Suppressor macrophage treated with lipopolysaccharide for 1 hour (primary cell): ENCODE results near the gene ZDHHC11.
"Not testable (repeated sequence)": the region's sequence is repeated elsewhere in the genome, so short reads cannot be mapped to it uniquely, and the experiment has no call there.

ENCODE experiments used
- DNase-seq, 3 donors: peaks; one replicate each; pipeline ENCODE4 v3.0.0-alpha.2; 2020 to 2022

The ZDHHC11 gene

DNA sequence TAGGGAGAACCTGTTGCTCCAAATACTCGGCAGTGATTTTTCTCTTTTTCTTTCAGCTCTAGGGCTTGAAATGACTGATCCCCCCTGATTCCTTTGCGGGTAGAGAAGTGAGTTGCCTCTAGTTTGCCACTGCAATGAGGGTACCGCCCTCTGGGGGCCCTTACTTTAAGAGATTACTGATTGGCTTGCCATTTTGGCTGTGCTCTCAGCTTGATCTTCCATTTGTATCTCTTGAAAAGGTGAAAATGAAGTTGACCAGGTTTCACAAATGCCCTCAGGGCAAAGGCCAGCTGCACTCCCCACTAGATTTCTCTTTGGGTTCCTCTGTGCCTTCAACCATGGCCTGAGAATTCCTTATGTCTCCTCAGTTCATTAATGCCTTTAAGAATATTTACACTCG lies 52.8 kb downstream of the ZDHHC11 start:
- DNase-seq: not testable (repeated sequence)

DNA sequence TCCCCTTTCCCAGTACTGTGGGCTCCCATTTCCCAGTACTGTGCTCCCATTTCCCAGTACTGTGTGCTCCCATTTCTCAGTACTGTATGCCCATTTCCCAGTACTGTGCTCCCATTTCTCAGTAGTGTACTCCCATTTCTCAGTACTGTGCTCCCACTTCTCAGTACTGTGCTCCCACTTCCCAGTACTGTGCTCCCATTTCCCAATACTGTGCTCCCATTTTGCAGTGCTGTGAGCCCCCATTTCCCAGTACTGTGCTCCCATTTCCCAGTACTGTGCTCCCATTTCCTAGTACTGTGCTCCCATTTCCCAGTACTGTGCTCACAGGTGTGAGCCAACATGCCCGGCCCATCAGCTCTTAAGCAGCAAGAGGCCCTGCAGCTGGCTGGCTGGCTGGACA lies 54.9 kb downstream of the ZDHHC11 start:
- DNase-seq: not testable (repeated sequence)

DNA sequence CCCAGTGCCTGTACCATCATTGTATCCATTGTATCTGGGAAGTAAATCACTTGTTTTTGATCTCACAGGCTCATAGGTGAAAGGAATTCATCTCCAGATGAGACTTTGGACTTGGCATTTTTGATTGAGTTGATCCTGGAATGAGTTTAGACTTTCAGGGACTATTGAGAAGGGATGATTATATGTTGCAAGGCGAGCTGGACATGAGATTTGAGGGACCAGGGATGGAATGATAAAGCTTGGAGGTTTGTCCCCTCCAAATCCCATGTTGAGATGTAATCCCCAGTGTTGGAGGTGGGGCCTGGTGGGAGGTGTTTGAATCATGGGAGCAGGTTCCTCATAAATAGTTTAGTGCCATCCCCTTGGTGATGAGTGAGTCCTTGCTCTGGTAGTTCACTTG lies 55.8 kb downstream of the ZDHHC11 start:
- not testable (repeated sequence) for DNase-seq

DNA sequence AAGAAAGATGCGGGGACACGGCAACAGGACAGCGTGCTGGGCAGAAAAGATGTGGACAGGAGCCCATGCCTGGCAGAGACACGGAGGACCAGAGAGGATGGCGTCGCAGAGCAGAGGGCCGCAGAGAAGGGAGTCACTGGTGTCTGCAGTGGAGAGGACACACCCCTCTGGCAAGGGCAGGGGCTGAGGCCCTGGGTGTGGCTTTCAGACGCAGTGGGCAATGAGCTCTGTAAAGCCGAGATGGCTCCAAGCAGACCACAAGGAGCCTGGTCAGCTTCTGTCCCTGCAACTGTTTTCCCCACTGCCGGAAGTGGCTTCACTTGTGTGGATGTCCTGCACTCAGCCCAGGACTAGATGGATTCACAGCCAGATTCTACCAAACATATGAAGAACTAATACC lies 62.1 kb downstream of the ZDHHC11 start:
- not testable (repeated sequence) for DNase-seq

DNA sequence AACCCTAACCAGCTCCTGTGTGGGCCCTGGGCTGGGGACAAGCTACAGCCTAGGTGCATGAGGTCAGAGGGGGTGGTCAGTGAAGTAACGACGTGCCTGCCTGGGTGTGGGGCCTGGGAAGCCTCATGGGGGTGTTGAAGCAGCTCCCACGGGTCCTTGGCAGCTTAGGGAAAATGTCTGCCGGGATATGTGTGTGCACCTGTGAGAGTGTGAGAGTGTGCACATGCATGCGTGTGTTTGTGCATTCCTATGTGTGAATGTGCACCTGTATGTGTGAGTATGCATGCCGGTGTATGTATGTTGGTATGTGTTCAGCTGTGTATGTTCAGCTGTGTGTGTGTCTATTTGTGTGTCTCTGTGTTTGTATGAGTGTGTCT lies 62.9 kb downstream of the ZDHHC11 start:
- DNase-seq: not testable (repeated sequence)

DNA sequence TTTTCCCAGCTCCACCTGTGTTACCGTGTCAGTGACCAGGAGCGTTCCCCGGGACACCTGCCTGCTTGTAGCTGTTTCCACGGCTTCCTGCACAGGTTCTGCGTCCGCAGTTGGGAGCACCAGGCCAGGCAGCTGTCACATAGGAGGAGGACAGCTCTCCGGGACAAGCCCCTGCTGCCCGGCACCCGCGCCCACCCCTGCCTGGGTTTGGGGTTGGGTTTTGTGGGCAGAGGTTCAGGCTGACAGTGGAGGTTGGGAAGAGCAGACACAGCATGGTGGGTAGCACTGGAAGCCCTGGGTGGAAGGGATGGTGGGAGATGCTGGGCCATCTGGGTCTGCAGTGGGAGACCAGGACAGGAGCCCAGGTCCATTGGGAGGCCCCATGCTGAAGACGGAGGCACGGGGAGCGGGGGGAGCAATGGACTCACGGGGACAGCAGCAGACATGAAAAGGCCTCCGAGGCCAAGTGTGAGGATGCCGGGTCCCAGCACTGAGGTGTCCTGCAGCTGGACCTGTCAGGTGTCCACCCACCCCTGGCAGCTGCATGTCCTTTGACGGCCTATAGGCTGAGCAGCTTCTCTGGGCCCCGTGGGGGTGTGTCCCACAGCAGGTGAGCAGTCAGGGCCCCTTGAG lies 63.4 kb downstream of the ZDHHC11 start:
- not testable (repeated sequence) for DNase-seq

DNA sequence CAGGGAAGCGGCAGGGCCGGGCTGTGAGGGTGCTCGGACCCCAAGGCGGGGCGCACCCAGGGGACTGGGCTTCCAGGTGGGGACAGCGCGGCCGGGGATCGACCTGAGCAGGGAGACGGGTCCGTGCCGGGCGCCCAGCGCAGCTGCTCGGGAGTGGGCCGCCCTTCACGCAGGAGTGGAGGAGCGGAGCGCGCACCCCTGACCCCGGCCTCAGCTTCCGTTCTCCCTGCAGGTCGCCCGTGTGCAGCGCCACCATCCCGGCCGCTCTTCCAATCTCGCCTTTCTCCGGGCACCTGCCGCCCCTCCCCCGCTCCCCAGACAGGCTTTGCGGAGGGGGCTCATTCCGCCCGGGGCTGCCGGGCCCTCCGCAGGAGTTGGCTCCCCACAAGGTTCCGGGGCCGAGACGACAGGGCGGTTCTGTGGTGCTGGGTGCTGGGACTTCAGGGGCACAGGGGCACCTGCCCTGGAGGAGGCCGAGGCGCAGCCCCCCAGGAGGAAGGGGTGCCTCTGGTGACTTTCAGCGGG lies 65.5 kb downstream of the ZDHHC11 start:
- not testable (repeated sequence) for DNase-seq

DNA sequence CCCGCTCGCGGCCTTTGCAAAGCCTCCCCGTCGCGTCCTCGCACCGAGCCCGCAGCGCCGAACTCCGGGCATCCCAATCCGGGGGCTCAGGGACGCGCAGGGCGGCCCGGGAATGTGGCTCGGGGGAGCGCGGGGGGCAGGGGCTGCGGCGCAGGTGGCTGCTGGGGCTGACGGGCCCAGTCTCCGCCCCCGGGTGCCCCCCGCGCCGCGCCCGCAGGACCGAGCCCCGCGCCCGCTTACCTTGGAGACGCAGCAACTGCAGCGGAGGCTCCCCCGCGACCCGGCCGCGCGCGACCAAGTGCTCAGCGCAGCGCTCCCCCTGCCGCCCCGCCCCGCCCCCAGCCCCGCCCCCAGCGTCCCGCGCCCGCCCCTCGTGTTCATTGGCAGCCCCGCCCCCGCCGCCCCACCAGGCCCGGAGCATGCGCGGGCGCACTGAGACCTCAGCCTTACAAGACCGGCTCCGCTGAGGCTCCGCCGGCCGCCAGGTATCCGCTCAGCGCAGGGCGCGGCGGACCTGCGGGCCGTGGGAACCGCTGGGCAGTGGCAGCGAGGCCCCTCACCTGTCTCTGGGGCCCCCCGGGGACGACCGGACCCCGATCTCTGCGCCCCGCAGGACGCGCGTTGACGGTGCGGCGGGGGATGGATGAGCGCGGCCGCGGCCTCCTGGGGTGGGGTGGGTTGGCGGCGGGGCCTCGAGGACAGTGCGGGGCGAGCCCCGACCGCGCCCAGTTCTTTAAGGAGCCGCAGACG lies 66.2 kb downstream of the ZDHHC11 start, which contains the start of gene ZDHHC11B:
Gene ZDHHC11B, minus strand, starts transcription at position 302 of the 750 bp plus-strand sequence. CDS start 17,810 bp downstream, outside the sequence.
- peak; percentile 71 to 89 (median 78) for DNase-seq

DNA sequence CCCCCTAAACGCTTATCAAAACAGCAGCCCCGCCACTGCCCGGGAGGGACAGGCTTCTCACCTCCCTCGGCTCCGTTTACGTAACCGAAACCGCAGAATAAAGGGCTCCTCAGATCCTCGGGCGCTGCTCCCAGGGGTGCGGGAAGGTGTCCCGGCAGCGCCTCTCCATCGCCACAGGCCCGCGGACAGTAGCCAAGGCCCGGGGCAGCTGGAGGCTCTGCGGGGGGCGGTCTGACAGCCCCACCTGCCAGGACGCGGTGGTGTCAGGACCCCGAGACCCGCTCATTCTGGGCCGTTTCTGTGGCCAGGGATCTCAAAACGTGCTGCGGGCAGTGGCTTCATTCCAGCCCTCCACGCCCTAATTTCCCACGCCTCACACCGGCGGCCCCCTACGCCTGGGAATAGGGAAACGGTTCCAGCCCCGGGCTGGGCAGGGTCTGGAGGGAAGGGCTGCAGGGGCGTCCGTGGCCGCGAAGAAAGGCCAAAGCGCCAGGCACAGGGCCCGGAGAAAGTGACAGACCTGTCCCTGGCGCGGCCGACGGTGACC lies 66.8 kb downstream of the ZDHHC11 start:
- peak in 1 of 3 donors; percentile 10 for DNase-seq

DNA sequence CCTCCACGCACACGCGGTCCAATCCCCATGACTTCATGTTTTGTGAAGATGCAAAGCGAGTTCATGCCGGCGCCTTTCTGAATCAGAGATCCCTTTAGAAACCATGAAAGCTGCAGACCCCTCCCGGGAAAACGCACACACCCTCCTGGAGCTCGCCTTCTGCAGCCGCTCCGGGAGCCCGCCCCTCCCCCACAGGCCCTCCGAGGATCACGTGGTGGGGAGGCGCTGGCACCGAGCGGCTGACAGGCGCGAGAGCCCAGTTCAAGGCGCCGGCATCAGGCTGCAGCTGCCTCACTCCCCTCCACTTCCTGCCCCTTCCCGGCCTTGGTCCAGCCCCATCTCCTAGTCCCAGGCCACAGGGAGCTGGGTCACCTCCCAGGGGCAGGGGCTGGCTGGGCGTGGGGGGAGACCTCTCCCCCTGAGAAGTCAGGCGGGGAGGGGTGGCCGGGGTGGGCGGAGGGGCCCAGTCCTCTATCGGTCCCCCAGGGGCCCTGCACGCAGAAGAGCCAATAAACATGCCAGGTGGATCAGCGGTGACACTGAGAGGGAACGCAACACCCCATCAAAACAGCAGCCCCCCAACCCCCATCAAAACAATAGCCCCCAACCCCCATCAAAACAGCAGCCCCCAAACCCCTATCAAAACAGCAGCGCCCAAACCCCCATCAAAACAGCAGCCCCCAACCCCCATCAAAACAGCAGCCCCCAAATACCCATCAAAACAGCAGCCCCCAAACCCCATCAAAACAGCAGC lies 67.6 kb downstream of the ZDHHC11 start:
- not testable (repeated sequence) for DNase-seq

DNA sequence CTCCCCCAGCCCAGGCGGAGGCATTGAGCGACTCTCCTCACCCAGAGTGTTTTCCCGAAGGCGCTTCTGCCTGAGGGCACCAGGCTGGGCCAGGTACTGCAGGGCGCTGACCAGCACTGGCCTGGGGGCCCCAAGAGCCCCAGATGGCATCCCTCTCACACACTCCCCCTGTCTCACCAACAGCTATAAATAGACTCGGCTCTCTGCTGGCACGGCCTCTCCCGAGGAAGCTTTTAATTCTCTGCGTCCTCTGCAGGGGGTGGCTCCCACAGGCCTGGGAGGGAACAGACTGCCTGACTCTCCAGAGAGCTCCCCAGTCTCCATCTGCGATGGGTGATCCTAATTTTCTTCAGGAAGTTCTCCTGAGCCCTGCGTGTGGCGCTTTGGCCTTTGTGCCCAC lies 68.4 kb downstream of the ZDHHC11 start:
- DNase-seq: not testable (repeated sequence)

DNA sequence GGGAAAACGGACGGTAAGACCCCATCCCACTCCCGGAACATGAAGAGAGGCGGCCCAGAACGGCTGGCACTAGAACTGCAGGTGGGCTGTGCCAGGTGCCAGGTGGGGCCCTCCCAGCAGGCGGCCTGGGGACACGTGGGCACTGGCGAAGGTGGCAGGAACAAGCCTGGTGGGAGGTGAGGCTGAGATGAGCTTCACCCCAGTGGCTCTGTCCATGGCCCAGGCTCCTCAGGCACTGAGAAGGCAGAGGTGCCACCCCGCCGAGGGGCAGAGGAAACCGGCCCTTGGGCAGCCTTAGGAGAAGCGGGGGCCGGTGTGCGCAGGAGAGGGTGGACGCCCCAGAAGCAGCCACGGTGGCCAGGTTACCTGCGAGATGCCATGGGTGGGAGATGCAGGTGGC lies 70.2 kb downstream of the ZDHHC11 start:
- not testable (repeated sequence) for DNase-seq

DNA sequence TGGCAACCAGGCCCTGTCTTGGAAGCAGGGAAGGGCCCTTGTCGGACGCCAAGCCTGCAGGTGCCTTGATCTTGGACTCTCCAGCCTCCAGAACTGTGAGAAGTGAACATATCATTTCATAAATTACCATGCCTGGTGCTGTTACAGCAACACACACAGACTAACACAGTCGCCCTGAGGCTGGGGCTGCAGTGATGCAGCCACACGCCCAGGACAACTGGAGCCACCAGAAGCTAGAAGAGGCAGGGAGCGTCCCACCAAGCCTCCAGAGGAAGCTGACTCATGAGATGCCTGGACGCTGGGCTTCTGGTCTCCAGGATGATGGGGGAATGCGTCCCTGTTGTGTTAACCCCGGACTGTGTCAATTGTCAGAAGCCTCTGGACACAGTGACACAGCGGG lies 71.8 kb downstream of the ZDHHC11 start:
- DNase-seq: not testable (repeated sequence)

DNA sequence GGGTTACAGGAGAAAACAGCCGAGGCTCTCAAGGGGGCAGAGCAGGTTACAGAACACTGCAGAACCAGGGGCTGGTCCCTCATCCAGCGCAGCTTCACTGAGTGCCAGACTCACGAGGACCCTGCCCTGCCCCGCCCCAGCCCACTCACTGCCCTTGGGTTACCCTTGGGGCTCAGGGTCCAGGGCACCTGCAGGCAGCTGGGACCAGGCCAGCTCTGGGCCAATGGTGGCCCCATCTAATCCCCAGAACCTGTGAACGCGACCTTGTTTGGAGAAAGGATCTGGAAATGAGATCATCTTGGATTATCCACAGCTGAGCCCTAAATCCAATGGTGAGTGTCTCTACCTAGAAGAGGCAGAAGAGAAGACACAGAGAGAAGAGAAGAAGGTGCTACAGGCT lies 72.4 kb downstream of the ZDHHC11 start:
- DNase-seq: peak in 1 of 3 donors; percentile 1

DNA sequence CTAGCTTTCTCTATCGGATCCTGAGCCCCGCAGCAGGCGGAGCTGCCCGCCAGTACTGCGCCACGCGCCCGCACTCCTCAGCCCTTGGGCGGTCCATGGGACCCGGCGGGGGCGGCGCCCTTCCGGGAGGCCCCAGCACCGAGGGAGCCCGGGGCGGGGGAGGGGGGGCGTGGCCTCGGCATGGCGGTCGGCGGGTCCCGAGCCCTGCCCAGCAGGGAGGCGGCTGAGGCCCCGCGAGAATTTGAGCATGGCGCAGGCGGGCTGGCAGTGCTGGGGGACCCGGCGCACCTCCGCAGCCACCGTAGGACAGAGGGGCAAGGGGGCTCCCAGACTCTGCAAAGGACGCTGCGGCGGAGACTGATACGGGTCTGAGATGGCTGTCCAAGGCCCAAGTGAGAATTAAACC lies 73.0 kb downstream of the ZDHHC11 start:
- no peak for DNase-seq

DNA sequence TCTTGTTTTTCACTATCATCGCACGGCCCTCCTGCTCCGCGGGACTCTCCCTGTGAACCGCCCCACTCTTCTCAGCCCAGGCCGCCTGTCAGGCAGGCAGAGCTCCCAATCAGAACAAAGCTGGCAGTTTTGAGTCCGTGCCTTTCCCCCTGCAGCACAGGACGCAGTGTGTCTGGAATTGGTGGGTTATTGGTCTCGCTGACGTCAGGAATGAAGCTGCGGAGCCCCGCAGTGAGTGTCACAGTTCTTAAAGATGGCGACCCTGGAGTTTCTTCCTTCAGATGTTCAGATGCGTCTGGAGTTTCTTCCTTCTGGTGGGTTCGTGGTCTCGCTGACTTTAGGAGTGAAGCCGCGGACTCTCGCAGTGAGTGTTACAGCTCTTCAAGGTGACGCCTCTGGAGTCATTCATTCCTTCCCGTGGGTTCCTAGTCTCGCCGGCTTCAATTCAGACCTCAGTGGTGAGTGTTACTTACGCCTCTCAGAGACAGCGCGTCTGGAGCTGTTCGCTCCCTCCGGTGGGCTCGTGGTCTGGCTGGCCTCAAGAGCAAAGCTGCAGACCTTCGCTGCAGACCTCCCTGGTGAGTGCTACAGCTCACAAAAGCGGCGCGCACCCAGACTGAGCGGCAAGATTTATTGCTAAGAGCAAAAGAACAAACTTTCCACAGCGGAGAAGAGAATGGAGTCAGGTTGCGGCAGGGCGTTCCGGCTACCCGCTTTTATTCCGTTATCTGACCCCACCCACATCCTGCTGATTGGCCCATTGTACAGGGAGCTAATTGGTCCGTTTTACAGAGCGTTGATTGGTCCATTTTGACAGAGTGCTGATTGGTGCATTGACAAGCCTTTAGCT lies 73.7 kb downstream of the ZDHHC11 start:
- DNase-seq: peak in 1 of 3 donors; percentile 17

DNA sequence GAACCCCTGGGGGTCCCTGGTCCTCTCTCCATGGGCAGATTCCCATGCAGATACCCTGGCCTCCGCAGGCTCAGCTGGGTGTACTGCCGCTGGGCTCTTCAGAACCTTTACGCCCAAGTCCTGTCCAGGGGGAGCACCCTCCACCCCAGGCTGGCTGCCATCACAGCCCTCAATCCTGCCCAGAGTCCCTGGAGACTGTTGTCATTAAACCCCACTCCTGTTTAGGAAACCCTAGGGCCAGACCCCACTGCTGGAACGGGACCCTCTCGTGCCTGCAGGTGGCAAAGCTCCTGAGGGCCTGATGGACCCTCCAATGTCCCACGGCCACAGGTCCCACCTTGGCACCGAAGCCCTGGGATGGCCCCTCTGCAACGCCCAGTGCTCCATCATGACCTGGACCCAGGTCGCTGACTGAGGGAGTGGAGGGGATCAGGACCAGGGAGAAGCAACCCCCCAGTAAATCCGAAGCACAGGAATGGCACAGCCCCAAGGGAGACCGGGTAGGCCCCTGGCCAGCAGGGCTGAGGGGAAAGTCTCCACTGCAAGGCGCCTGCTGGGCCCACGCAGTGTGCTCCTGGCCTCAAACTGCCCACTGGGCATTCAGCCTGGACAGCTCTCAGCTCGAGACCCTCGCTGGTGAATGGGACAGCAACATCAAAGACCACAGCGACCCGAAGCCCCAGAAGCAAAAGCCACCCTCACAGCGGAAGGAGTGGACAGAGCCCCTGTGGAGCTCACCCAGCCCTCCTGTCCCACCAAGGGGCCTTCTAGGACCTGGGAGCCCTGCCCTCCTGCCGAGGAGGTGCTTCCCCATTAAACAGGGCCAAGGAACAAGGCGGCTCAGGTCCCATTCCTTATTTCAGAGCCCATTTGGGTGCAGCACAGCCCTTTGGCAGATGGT lies 74.6 kb downstream of the ZDHHC11 start:
- DNase-seq: peak in 1 of 3 donors; percentile 12

DNA sequence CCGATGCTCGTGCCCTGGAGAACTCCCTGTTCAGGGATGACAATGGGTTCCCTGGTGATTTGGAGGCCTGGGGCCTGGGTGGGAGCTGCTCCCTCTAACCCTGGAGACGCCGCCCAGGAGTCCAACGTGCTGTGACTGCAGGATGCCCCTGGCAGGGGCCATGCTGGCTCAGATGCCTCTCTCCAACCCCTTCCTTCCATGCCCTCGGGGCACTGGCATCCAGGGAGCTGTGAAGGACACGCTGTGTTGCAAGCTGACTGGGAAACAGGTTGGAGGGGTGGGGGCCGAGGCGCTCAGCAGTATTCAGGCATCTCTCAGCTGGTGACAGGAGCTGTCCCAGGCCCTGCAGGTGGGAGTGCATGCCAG lies 75.2 kb downstream of the ZDHHC11 start:
- DNase-seq: peak in 1 of 3 donors; percentile 5

DNA sequence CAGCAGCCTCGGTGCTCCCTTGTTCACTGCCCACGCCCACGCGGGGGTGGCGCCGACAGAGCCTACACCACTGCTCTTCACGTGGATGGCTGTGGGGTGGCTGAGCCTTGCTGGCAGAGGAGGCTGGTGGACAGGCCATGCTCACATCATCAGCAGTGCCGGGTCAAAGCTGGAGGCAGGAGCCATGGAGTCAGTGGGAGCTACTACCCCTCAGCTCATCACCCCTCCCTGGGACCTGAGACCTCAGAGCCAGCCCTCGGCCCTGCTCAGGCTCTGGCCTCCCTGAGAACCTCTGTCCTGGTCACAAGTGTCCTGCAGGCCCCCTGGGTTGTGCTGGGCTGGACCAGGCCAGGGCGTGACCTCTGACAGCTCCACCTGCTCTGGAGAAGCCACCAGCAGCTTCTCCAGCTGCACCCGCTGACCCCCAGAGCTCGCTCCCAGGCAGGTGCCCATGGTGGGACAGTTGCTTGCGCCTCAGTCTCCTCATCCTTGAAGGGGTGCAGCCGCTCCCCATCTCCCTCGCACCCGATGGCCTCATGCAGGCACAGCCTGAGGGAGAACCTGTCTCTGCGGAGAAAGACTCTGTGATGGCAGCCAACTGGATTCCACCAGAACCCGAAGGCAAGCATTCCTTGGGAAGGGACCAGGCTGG lies 75.8 kb downstream of the ZDHHC11 start:
- DNase-seq: peak in 1 of 3 donors; percentile 17

DNA sequence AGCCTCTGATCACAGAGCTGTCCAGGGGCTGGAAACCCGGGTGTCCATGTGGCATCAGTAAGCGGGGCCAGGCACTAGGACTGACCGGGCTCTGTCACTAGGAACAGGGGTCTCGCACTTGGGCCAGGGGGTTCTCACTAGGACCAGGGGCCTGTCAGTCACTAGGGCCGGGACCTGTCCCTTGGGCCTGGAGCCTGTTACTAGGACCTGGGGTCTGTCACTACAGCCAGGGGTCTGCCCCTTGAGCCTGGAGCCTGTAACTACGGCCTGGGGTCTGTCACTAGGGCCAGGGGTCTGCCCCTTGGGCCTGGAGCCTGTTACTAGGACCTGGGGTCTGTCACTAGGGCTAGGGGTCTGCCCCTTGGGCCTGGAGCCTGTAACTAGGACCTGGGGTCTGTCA lies 76.5 kb downstream of the ZDHHC11 start:
- not testable (repeated sequence) for DNase-seq
